HG03521 (cell line): ENCODE data around the gene CC2D2A.
"Not testable (repeated sequence)": the region's sequence is repeated elsewhere in the genome, so short reads cannot be mapped to it uniquely, and the experiment has no call there.

Source experiments
- ATAC-seq: cut with Tn5 transposase; IDR thresholded peaks from one replicate; pipeline ENCODE4 v1.9.1; 2021; ENCODE audit warnings: mild to moderate bottlenecking, moderate library complexity; ENCODE audit not compliant: unreplicated experiment

Gene CC2D2A

DNA sequence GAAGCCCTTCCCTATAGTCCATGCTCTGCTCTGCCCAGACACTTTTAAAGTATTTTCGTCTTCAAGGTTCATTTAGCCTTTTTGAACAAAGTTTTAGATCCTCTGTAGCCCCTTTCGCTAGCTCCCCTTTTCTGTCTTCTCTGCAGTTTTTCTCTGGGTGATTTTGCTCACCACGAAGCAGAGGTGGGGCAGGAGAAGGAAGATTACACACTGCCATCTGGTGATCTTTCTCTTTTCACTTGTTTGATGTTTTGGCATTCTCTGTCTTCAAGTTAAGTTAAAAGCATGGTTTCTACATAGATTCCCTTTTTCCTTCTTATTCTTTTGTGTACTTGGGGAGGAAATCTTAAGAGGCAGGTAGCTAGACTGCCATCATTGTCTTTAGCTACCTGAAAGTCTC, 43.9 kb downstream of the CC2D2A start:
- no peak for ATAC-seq

DNA sequence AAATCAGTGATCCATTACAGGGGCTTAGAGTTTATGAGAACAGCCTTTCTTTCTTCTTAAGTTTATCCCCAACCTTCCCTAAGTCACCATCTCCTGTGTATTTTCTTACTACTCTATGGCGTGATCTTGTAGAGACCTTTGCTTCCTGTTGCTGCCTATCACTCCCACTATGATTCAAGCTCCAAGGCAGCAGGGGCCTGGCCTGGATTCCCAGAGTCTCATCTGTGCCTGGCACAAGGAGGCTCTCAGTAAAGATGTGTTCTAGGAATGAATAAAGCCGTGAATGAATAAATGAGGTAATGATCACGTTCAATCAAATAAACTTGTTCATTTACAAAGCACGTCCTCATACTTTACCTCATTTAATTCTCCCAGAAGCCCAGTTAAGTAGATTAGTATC, 45.4 kb downstream of the CC2D2A start:
- no peak for ATAC-seq

DNA sequence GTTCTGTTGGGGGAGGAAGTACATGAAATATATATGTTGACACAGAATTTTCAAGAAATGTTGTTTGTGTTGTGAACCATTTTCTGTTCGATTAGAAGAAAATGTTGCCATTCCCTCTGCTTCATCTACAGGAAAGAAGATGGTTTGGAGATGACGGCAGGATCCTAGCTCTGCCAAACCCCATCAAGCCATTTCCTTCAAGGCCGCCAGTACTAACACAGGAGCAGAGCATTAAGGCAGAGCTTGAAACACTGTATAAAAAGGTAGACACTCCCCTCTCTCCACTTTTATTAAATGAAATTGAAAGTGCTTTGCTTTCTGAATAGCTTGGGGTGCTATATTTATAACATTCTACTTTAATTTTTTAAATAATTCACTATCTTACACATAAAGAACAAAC, 46.8 kb downstream of the CC2D2A start:
- ATAC-seq = no peak

DNA sequence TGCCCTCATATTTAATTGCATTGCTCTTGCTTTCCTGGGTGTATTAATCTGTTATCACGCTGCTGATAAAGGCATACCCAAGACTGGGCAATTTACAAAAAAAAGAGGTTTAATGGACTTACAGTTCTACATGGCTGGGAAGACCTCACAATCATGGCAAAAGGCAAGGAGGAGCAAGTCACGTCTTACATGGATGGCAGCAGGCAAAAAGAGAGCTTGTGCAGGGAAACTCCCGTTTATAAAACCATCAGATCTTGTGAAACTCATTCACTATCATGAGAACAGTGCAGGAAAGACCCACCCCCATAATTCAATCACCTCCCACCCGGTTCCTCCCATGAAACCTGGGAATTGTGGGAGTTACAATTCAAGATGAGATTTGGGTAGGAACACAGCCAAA, 48.0 kb downstream of the CC2D2A start:
- not testable (repeated sequence) for ATAC-seq

DNA sequence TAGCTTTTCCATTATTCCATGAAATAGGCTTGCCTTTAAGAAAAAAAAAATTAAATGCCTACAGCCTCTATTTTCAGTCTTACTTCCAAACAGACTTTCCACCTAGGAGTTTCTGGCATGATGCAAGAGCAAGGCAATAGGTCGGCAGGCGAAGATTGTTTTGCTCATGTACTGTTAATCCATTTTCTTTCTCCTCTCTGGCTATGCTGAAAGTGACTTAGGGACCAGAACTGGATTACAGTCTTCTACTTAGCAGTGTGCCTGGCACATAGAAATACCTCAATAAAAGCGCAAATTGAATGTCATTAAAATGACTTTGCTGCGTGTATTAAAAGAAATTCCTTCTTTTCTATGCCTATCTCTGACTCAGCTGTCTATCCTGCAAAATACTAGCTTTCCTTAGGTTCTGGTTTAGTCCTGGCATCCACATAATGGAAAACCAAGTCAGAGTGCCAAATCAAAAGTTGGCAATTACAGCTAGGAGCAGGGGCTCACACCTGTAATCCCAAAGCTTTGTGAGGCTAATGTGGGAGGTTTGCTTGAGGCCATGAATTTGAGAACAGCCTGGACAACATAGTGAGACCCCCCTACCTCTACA, 51.9 kb downstream of the CC2D2A start:
- ATAC-seq = no peak

DNA sequence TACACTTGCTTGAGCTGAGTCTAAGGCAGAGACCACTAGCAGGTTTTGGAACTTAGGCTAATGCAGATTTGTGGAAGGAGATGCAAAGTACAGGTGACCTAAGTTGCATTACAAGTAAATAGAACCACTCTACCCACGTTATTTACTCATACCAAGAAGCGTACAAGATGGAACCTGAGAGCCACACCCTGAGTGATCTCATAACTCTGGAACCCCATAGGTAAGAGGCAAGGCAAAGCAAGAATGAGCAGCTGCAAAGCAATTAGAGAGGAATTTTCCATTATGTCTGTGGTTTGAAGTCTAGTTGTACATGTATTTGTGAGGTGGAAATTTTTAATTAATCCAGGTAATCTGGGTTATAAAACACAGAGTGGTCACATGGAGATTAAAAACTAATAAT, 55.4 kb downstream of the CC2D2A start:
- ATAC-seq = no peak

DNA sequence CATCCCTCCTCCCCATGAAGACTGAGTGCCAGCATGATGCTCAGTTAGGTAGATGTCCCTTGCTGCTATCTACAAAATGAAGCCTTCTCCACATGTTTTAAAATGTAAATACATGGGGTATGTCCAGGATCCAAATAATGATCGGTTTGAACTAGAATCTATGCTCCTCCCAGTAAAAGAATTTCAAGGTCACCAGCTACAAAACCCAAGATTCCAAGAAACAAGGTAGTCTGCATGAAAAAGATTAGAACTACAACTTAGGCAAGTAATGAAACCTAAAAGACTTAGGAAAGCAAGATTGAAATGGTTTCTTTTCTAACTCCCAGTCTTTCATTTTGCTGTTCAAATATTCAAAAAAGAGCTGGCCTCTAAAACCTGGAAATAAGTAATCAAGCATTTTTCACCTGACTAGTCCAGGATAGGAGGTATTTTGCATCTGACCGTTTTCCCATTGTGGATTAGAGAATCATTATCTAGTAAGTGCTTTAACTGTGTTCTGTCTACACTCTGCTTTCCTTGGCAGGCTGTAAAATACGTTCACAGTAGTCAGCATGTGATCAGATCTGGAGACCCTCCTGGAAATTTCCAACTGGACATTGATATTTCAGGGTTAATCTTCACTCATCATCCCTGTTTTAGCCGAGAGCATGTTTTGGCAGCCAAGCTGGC, 57.4 kb downstream of the CC2D2A start:
- ATAC-seq = no peak

DNA sequence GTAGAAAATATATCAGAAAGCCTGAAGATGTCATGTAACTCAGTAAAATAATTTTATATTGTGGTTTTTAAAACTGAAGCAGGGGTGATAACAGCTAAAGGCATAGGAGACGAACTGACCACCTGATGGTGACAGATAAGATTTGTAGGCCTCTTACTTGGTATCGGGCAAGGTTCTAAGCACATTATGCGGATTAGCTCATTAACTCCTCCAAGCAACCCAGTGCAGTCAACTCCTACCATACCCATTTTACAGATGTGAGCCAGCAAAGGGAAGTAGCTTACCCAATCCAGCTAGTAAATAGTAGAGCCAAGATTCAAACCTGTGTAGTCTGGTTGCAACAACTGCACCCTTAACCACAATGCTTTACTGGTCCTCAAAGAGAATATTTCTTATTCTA, 62.1 kb downstream of the CC2D2A start:
- ATAC-seq = no peak

DNA sequence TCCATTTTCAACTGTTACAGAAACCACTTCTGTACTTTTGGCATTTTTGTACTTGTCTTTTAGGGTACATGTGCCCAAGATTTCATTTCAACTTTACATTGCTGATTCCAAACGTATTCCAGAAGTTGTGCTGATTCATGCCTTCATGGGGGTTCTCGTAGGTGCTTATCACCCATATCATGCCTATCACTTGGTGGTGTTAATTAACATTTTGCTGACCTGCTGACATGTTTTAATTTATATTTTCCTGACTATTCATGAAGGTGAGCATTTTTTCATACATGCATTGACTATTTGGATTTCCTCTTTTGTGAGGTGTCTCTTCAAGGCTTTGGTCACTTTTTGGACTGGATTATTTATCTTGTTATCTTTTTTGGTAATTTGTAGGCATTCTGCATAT, 64.1 kb downstream of the CC2D2A start:
- no peak for ATAC-seq

DNA sequence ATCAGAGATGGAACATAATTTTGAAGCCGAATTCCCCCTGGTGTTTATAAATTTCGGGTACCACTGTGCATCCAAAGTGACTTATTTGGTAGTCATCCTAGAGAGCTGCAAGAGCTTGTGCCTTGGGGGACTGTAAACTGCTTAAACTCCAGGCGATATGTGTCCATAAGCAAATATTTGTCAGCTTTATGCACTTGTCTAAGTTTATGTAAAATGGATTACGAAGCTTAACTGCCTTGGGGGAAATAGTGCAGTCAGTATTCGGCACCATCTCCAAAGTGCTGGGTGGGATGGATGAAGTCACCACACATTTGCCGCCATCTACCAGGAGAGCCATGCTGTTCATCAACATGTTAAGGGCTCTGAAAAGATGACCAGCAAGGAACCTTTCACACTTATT, 65.9 kb downstream of the CC2D2A start:
- ATAC-seq = no peak

DNA sequence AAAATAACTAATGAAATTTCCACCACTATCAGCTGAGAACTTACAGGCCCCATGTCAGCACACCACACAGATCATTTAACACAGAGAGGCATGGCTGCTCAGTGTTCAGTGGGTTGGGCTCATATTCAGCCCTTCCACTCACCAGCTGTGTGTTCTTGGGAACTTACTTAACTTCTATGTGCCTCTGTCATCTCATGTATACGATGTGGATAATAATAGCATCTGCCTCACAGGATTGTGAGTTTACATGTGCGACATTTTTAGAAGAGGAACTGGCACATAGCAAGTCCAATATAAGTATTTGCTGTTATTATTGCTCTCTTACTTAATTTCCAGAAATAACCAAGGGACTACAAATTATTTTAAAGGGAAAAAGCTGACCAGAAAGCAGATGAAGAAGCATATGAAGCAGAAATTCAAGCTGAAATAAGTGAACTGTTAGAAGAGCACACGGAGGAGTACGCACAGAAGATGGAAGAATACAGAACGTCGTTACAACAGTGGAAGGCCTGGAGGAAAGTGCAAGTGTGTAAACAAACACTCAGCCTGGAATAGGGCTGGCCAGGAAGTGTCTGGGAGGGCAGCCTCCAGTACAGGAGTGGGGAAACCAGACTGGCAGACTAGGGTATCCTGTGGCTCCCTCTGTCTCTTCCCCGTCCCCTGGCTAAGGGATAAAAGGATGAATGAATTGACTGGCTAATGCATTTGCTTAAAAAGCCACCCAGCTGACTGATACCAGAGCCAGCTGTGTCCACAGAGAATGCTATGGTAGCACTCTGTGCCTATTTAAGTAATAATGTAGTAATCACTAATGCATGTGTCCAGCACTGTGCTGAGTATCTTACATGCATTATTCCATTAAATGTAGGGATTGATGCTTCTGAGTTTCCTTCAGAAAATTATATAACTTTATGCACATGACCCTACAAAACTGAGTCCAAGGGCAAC, 67.1 kb downstream of the CC2D2A start:
- no peak for ATAC-seq

DNA sequence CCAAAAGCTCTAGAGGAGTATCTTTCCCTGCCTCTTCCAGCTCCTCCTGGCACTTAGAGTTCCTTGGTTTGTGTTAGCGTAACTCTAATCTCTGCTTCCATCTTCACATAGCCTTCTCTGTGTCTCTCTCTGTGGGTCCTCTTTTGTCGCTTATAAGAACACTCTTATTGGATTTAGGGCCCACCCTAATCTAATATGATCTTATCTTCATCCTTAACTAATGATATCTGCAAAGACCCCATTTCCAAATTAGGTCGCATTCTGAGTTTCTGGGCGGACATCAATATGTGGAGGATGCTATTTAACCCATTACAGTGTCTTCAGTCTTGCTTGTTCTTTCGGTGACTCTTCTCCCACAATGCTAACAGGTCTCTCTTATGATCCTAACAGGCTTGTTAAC, 72.3 kb downstream of the CC2D2A start:
- no peak for ATAC-seq

DNA sequence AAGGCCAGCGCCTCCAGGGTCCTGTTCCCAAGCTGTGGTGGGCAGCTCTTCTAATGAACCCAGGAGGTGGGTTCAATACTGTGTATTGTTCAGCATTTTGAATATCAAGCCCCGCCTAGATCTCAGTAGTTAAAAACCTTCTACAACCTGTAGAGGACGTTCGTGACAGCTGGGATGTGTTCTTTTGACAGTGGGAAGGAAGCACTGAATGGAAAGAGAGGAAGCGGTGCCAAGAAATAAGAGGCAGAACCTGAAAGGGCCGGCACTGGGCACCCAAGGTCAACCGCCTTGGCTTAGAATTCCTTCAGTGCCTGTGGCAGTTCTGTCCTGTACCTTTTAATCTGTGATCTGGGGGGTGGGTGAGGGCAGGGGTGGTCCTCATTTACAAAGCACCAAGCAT, 73.1 kb downstream of the CC2D2A start:
- ATAC-seq = no peak

DNA sequence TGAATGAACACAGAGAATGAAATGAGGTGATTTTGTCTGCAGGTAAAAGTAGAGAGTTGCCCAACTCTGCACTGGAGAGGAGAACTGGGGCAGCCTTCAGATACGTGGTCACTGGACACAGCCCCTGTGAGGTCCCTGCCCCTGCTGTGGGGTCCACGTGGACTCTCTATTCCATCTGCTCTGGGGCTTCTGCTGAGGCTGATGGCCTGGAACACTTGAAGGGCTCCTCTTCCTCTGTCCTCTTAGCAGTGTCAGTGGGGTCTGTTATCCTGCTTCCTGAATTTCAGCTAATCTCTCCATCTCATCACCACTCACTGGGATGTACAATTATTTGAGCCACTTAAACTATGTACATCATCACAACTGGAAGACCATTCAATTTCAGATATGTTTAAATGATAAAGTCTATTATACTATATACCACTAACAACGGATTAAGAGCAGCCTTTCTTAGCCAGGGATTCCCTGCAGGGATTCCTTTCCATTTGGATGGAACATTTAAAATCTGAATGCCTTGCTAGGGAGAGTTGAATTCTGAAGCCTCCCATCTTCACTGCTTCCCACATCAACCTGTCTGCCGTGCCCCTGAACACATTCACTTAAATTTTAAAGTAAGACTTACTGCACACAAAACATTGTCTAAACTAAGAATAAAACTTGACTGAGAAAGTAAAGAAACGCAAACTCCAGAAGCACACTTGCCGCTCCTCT, 74.0 kb downstream of the CC2D2A start:
- ATAC-seq = no peak

DNA sequence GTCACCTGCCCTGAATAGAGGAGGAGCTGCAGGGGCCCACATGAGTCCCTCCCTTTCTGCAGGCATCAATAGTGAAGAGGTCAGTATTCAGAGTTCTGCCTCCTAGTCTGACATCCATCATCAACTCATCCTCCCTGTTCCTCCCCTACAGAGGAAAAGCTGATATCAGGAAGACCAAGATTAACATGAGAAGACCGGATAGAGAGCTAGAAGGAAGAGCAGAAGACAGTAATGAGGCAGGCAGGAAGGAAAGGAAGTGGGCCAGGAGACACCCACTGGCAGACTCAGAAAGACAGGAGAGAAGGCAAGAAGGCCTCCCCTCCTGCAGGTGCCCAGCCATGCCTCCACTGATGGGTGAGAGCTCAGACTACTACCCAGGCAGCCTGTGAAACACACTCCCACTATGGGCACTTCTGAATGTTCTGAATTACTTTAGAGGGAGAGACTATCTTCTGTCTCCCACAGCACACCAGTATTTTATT, 74.6 kb downstream of the CC2D2A start:
- ATAC-seq = no peak

DNA sequence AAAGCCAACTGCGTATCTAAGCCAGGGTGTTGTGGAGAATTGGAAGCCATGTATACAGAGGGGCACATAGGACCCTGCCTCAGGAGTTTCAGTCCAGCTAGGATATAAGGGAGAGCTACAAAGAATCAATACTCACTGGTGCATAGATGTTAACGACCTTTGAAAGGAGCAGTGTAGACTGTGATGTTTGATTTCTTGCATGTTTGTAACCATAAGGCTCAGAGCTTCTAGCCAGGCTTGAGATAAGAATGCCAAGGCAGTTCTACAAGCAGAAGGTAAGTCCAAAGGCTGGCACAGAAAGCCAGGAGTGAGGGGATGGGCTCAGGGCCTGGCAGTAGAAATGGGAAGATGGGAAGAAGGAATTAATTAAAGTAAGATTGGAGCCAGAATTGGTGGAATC, 75.7 kb downstream of the CC2D2A start:
- no peak for ATAC-seq

DNA sequence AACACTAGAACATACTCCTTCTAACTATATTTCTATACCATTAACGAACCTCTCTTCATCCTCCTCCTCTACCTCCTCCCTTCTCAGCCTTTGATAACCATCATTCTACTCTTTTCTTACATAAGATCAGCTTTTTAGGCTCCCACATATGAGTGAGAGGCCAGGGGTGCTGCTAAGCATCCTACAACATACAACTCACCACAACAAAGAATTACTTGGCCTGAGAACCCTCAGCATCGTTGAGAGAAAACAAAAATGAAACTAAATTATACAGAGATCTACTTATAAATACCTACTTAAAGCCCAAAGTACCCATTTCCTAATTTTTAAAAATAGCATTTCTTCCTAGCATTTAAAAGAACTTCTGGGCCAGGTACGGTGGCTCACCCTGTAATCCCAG, 77.7 kb downstream of the CC2D2A start:
- no peak for ATAC-seq

DNA sequence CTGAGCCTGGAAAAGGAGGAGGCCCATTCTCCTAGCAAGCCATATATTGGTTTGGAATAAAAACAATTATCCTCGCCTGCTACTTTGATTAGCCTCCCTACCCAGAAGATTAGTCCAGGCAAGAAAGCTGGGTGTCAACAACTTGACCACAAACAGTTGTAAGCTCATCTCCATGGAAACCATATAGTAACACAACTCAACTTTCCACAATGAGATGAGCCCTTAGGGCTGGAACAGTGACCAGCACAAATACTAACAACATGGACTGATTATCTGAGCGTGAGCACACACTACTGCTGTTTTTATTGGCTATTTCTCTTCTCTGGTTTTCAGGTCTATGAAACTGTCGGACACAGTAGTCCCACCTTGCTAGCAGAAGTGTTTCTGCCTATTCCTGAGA, 80.8 kb downstream of the CC2D2A start:
- no peak for ATAC-seq

DNA sequence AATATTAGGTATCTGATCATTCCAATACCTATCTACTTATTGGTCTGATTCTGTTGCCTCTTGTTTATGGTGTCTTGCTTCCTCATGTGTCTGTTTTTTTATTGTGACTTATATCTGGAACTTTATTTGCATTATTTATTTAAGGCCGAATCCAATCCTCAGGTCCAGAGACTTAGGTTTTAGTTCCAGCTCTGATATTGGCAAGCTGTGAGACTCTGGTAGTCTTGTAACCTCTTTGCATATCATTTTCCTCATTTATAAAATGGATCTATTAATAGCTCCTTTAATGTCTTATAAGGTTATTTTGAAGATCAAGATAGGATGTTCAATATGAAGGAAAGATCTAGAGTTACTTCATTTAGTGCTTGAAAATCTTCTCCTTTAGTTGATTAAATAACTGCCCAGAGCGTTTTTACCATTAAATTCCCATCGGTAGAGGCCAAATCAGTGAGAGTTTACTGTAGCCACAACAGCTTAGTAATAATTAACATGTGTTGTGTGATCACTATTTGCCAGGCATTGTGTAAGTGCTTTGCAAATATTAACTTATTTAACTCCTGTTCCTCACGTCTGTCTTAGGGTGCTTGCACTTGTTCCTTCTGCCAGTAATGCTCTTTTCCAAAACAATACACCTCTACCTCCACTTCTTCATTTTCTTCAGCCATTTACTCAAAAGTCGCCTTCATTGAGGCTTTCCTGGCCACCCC, 82.2 kb downstream of the CC2D2A start:
- no peak for ATAC-seq

DNA sequence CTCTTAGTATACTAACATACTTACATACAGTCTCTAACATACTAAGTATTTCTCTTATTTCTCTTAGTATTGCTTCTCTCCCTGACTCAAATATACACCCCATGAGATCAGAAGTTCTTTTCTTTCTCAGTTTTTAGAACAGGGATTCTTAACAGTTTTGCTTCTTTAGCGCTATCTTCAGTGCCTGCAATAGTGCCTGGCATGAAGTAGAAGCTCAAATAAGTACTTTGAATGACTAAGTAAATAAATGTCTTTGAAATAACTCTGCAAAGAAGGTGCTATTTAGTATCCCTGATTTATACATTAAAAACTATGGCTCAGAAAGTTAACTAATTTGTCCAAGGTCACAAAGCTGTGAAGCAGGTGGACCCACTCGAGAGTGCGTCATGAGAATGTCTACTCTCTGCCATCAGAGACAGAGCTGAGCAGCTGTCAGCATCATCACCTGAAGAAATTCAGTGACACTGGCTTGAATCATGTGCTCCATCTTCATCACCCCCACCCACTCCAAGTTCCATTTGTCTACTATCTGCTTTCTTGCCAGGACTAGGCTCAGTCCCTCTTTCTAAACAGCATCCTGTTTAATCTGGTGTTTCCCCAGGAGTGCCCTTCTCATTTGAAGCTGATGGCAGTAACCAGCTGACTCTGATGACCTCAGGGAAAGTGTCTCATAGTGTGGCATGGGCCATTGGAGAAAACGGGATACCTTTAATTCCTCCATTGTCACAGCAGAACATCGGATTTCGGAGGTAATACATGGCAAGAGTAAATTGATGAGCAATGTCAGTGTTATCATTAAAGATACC, 83.1 kb downstream of the CC2D2A start:
- ATAC-seq = no peak
